H1 (cell line): ENCODE data around the gene BAIAP2. TPM values are rescaled to one million over a fixed set of nuclear protein-coding genes. Genes with fewer than 3 reads are reported as not detected.

ENCODE experiments used
- BACH1 ChIP-seq: IDR thresholded peaks from 2 replicates; pipeline ENCODE4 v1.6.1; 2012; ENCODE audit warnings: low read length, improper control_type of control experiment
- BRCA1 ChIP-seq: IDR thresholded peaks from 2 replicates; pipeline ENCODE4 v1.6.1; 2012; ENCODE audit warnings: low read depth, low read length, improper control_type of control experiment
- CREB1 ChIP-seq: IDR thresholded peaks from 2 replicates; pipeline ENCODE4 v1.6.1; 2012; ENCODE audit warnings: inconsistent platforms
- EGR1 ChIP-seq: IDR thresholded peaks from 2 replicates; pipeline ENCODE4 v1.6.1; 2011; ENCODE audit warnings: low read depth, low read length, borderline replicate concordance
- FOSL1 ChIP-seq: IDR thresholded peaks from 2 replicates; pipeline ENCODE4 v1.6.1; 2011; ENCODE audit warnings: mild to moderate bottlenecking, low read depth, low read length, moderate library complexity; ENCODE audit not compliant: insufficient read depth
- HDAC2 ChIP-seq, 2 experiments: fragments of 300-600 bp in 1 of 2; sonication (generic) in 1 of 2; IDR thresholded peaks; 2 replicates each; pipeline ENCODE4 v1.6.1; 2011 to 2012; ENCODE audit warnings: low read depth in 2 of 2, low read length in 2 of 2, mild to moderate bottlenecking in 2 of 2, moderate library complexity in 2 of 2, borderline replicate concordance in 1 of 2, inconsistent platforms in 1 of 2
- JUND ChIP-seq: IDR thresholded peaks from 2 replicates; pipeline ENCODE4 v1.6.1; 2011; ENCODE audit warnings: mild to moderate bottlenecking, improper control_type of control experiment, low read length
- POLR2AphosphoS5 ChIP-seq: IDR thresholded peaks from 2 replicates; pipeline ENCODE4 v1.6.1; 2011; ENCODE audit warnings: low read depth, low read length
- RBBP5 ChIP-seq: IDR thresholded peaks from 2 replicates; pipeline ENCODE4 v1.7.1; 2012; ENCODE audit warnings: low read depth, mild to moderate bottlenecking, inconsistent platforms, low read length, moderate library complexity, borderline replicate concordance
- SIRT6 ChIP-seq: IDR thresholded peaks from one replicate; pipeline ENCODE4 v1.7.1; 2012; ENCODE audit warnings: low read length, inconsistent platforms
- SRF ChIP-seq: IDR thresholded peaks from 2 replicates; pipeline ENCODE4 v1.6.1; 2011; ENCODE audit warnings: mild to moderate bottlenecking, low read depth, low read length, moderate library complexity
- SUZ12 ChIP-seq: fragments of 200-600 bp; sonication (generic); IDR thresholded peaks from 2 replicates; pipeline ENCODE4 v1.6.1; 2012; ENCODE audit warnings: mild to moderate bottlenecking, inconsistent platforms, low read length, moderate library complexity, mixed read lengths
- polyA plus RNA-seq, 7 experiments: library from polyadenylated mRNA; depleted of rRNA in 3 of 7; stranded (reverse) in 5 of 7; unstranded in 2 of 7; fragments of >200 nt in 5 of 7; fragments of 200-250 nt in 2 of 7; gene quantifications; 1 replicate in 5 of 7; 2 replicates in 1 of 7; 4 replicates in 1 of 7; pipeline versions ENCODE4 v1.2.1 to v1.2.3, GENCODE V29; 2011 to 2013; ENCODE audit warnings: missing spikeins in 2 of 7, mixed read lengths in 2 of 7
- total RNA-seq: library from RNA; stranded (reverse); fragmentation: NEBNext Ultra II Directional; extraction: Animal tissue kit (Norgen Biotek cat#: 25700); gene quantifications from 2 replicates; pipeline ENCODE4 v1.2.1, GENCODE V29; 2021

BAIAP2 gene
- total and polyA plus RNA-seq, 2 of the 8 experiments (the other 6 are each of a cell fraction or from before 2014, with no cell fraction given), result 10.0 to 22.8 TPM

DNA sequence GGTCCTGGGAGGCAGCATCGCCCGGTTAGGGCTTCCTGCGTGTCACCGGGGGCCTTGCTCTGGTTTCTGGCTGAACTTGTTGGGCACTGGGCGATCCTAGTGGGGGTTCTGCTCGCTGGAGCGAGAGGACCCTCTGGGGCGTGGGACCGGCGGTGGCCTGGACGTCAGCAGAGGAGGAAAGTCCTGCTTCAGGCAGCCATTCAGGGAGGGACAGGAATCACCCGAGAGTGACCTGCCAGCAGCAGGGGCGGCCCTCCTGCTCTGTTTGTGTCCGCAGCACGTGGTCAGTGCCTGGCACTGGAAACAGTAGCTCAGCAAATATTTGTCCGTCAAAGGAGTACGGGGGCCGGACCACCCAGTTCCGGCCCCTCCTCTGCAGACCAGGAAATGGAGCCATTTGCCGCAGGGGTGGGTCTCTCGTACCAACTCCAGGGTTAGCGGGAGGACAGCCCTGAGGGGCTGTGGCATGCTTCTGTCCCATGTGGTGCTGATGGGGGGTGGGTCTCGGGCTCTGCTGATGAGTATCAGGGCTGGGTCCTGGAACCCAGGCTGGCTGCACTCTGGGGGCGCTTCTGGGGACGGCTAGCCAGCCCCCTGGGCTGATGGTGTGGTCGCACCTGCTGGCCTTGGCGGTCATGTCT lies 48.3 kb downstream of the BAIAP2 start (continued):
- TF ChIP-seq HDAC2 (IDR thresholded peaks at IDR 0.05; ENCODE audit: borderline replicate concordance in 1 of 2, low read depth in 2 of 2, low read length in 2 of 2) (no peak), RBBP5 (no peak), JUND (no peak), CREB1 (no peak), SUZ12 (no peak), BRCA1 (no peak), POLR2AphosphoS5 (no peak), EGR1 (no peak), FOSL1 (no peak), BACH1 (no peak), SRF (no peak), SIRT6 (no peak)
